ENCODE results near the gene ZNF557.

ZNF557 gene

GRCh38 chr19:7130043-7130442 lies 60.5 kb downstream of the ZNF557 start:
- DNase-seq: no peak

GRCh38 chr19:7132054-7132453 lies 62.6 kb downstream of the ZNF557 start:
- DNase-seq: no peak

- no peak for DNase-seq
These were observed 67.6 kb downstream of the ZNF557 start for GRCh38 chr19:7137120-7137519.

Data from activated CD4-positive, alpha-beta T cell treated with anti-CD3 and anti-CD28 coated beads, Interleukin-2, amount 50 U/mL, for 1 hour (primary cell).